K562 (cell line): Measurements from ENCODE around the gene SRPK1. TPM values are rescaled to one million over a fixed set of nuclear protein-coding genes. Genes with fewer than 3 reads are reported as not detected.

Experiments
- ATAC-seq: fragments of 200-7000 bp; cut with Tn5 transposase; 3 replicates; pipeline ENCODE4 v1.9.1; 2020; ENCODE audit warnings: moderate library complexity
- BruUV-seq: library from RNA; stranded (reverse); fragments of 400-500 nt; replicated peaks from 2 replicates; lab custom pipeline; 2021; lab: Mats Ljungman, UMichigan
- CTCF ChIA-PET: fragments of 300-600 bp; formaldehyde crosslinking; extraction: SDS; loops from one replicate; lab custom pipeline; 2021; ENCODE audit warnings: low intra/inter-chr PET ratio; lab: Yijun Ruan, JAX
- POLR2A ChIA-PET: fragments of 300-600, 350-650 bp; sonication (Branson Sonifier 250); formaldehyde crosslinking; extraction: SDS; loops from one replicate; lab custom pipeline; 2021; ENCODE audit warnings: antibody characterized with exemption, inconsistent platforms; lab: Yijun Ruan, JAX
- DNase-seq, 4 experiments: peaks; one replicate each; pipeline versions ENCODE4 v3.0.0 to v3.0.0-alpha.2; 2011 to 2018; ENCODE audit warnings: low spot score in 3 of 4, mixed read lengths in 3 of 4; ENCODE audit errors: extremely low read depth in 1 of 4
- FAIRE-seq: peaks from 2 replicates; lab custom pipeline; 2011; peaks lifted over from hg19 to GRCh38; lab: Jason Lieb, UNC
- H2AFZ ChIP-seq: 2 replicates; pipeline ENCODE4 v1.6.0; 2011; ENCODE audit warnings: low read depth, low read length, control low read depth, inconsistent platforms
- H3K27ac ChIP-seq: fragments of 200-600 bp; 3 replicates; pipeline ENCODE4 v1.8.0; 2011; ENCODE audit warnings: low read depth, mild to moderate bottlenecking, control low read depth, inconsistent platforms, low read length, moderate library complexity, mixed read lengths; ENCODE audit errors: extremely low read depth
- H3K27me3 ChIP-seq, 2 experiments: fragments of 300-600 bp in 1 of 2; 2 replicates in 1 of 2; 3 replicates in 1 of 2; pipeline versions ENCODE4 v1.6.0 to v1.8.0; 2011; ENCODE audit warnings: inconsistent platforms in 2 of 2, low read length in 2 of 2, mild to moderate bottlenecking in 1 of 2, mixed read lengths in 1 of 2, moderate library complexity in 1 of 2; ENCODE audit not compliant: control insufficient read depth in 2 of 2, insufficient read depth in 2 of 2
- H3K36me3 ChIP-seq: fragments of 300-600 bp; 3 replicates; pipeline ENCODE4 v1.8.0; 2011; ENCODE audit warnings: mild to moderate bottlenecking, low read length, inconsistent platforms; ENCODE audit not compliant: control insufficient read depth, insufficient read depth
- H3K4me1 ChIP-seq, 2 experiments: fragments of 200-600 bp in 1 of 2; replicated peaks in 1 of 2; 2 replicates in 1 of 2; 3 replicates in 1 of 2; pipeline versions ENCODE4 v1.5.1 to v1.8.0; 2011; ENCODE audit warnings: inconsistent platforms in 2 of 2, low read length in 2 of 2, mild to moderate bottlenecking in 1 of 2, mixed read lengths in 1 of 2, moderate library complexity in 1 of 2; ENCODE audit not compliant: control insufficient read depth in 2 of 2, insufficient read depth in 2 of 2
- H3K4me2 ChIP-seq: 2 replicates; pipeline ENCODE4 v1.6.1; 2011; ENCODE audit warnings: low read length, control low read depth, inconsistent platforms, mixed read lengths; ENCODE audit not compliant: insufficient read depth
- H3K4me3 ChIP-seq: fragments of 200-600 bp; sonication (generic), shearing (Covaris generic); 2 replicates; pipeline ENCODE4 v1.5.1; 2016; ENCODE audit warnings: control low read depth, inconsistent platforms
- H3K79me2 ChIP-seq: fragments of 200-600 bp; 3 replicates; pipeline ENCODE4 v1.8.0; 2011; ENCODE audit warnings: low read length, inconsistent platforms; ENCODE audit not compliant: control insufficient read depth, insufficient read depth
- H3K9ac ChIP-seq, 2 experiments: 2 replicates each; pipeline versions ENCODE4 v1.6.0 to v1.6.1; 2011; ENCODE audit warnings: low read depth in 2 of 2, low read length in 2 of 2, control low read depth in 1 of 2, inconsistent platforms in 1 of 2, mild to moderate bottlenecking in 1 of 2, mixed read lengths in 1 of 2; ENCODE audit not compliant: insufficient read depth in 1 of 2
- H3K9me1 ChIP-seq: one replicate; pipeline ENCODE4 v1.6.0; 2011; ENCODE audit warnings: inconsistent platforms, mild to moderate bottlenecking, low read length, moderate library complexity; ENCODE audit not compliant: control insufficient read depth, insufficient read depth
- H3K9me3 ChIP-seq: replicated peaks from 2 replicates; pipeline ENCODE4 v1.5.1; 2011; ENCODE audit warnings: low read depth, low read length, inconsistent platforms; ENCODE audit not compliant: control insufficient read depth, insufficient read depth
- H4K20me1 ChIP-seq: replicated peaks from 2 replicates; pipeline ENCODE4 v1.6.1; 2011; ENCODE audit warnings: low read length, inconsistent platforms, mixed read lengths; ENCODE audit not compliant: control insufficient read depth, insufficient read depth
- GTF2A2 ChIP-seq: IDR thresholded peaks from 2 replicates; pipeline ENCODE4 v1.6.1; 2016; ENCODE audit warnings: mild to moderate bottlenecking, missing genetic modification characterization, missing compliant biosample characterization
- HDGF ChIP-seq: fragments of 450-650 bp; IDR thresholded peaks from 2 replicates; pipeline ENCODE4 v1.6.1; 2016
- LCOR ChIP-seq: sonication (generic); formaldehyde crosslinking; IDR thresholded peaks from 2 replicates; pipeline ENCODE4 v1.8.0; 2022; ENCODE audit warnings: mild to moderate bottlenecking, missing genetic modification reagents
- MAFF ChIP-seq: IDR thresholded peaks from 2 replicates; pipeline ENCODE4 v1.6.1; 2012; ENCODE audit warnings: low read length, improper control_type of control experiment
- MEF2A ChIP-seq: IDR thresholded peaks from 2 replicates; pipeline ENCODE4 v1.6.1; 2011; ENCODE audit warnings: low read depth, mild to moderate bottlenecking, low read length, moderate library complexity; ENCODE audit not compliant: control insufficient read depth
- WGBS: fragments of 100-300 bp; shearing (Covaris generic); methylation state at CpG from one replicate; pipeline ENCODE4 v1.1.6; 2016; ENCODE audit warnings: low coverage, mixed read lengths; ENCODE audit not compliant: insufficient coverage; ENCODE audit errors: missing lambda C conversion rate; 5-methylcytosine and 5-hydroxymethylcytosine counted together
- in situ Hi-C: fragments of 300-500 bp; cut with MboI; formaldehyde crosslinking; loops from 4 replicates; pipeline ENCODE4 v1.15.0; 2018; ENCODE audit warnings: inconsistent platforms, mixed read lengths
- intact Hi-C: fragments of 100-400 bp; cut with micrococcal nuclease; formaldehyde crosslinking; loops from 2 replicates; pipeline ENCODE4 v1.14.2; 2022
- polyA plus RNA-seq, 8 experiments: library from polyadenylated mRNA; depleted of rRNA in 4 of 8; stranded (reverse) in 5 of 8; unstranded in 3 of 8; fragments of >200 nt; fragmentation: Nextera tagmentation in 2 of 8; fragmentation: Illumina TruSeq in 1 of 8; extraction: Ambion mirVana in 2 of 8; extraction: Trizol in 1 of 8; gene quantifications; 2 replicates each; pipeline versions ENCODE4 v1.2.1 to v1.2.3, GENCODE V29; 2011 to 2014; ENCODE audit warnings: inconsistent platforms in 1 of 8, missing spikeins in 1 of 8
- total RNA-seq, 7 experiments: library from RNA; depleted of rRNA in 6 of 7; stranded (reverse); fragments of >200 nt in 6 of 7; fragmentation: Illumina TruSeq in 2 of 7; extraction: Trizol in 2 of 7; gene quantifications; 2 replicates each; pipeline versions ENCODE4 v1.2.1 to v1.2.3, GENCODE V29; 2011 to 2021; ENCODE audit warnings: low replicate concordance in 1 of 7
- TF ChIP-seq, protein P1 (sequence below): fragments of 250-450 bp; sonication (Bioruptor Pico); IDR thresholded peaks from 2 replicates; pipeline ENCODE4 v1.5.0; 2021; ENCODE audit warnings: mild to moderate bottlenecking, borderline replicate concordance

The SRPK1 gene
- total and polyA plus RNA-seq, 9 of the 15 experiments (the other 6 are each of a cell fraction or from before 2014, with no cell fraction given), result 99.6 to 185 (median 159) TPM

DNA sequence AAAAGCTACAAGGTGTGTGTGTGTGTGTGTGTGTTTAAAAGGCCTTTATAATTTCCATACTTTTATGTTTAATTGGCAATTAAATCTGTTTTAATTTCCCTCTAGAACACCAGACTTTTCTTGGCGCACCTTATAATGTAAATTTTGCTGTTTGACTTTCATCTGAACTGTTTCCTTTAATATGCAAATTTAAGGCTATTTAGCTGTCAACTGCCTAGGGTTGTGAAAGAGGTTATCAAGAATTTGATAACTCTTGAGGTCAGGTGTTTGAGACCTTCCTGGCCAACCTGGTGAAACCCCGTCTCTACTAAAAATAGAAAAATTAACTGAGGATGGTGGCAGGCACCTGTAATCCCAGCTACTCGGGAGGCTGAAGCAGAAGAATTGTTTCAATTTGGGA lies 119.8 kb downstream of the SRPK1 start:
- Histone ChIP-seq H3K79me2 (no peaks in the 10 kb centered on the region), H2AFZ (no peak overlapping the region), H3K4me1 (peaks cover 5 to 10% of the 10 kb centered on the region in 2 experiments), H3K9ac (no peak overlapping the region), H3K4me2 (no peak overlapping the region), H3K36me3 (no peaks in the 10 kb centered on the region), H3K27me3 (peaks cover 4 to 46% of the 10 kb centered on the region in 2 experiments; a peak in 4 of 5 replicates), H3K4me3 (no peak overlapping the region), H3K9me3 (no peaks in the 10 kb centered on the region), H3K27ac (no peak overlapping the region), H3K9me1 (peaks cover 4% of the 10 kb centered on the region), H4K20me1 (0 out of 2 replicates have a peak, but pooled peaks cover 8% of the 10 kb centered on the region)
- POLR2A ChIA-PET, result interaction anchor here (1.3 to 2.6 kb wide), 2 partner anchors 9 to 11 kb away, joined by 3 to 9 read pairs; no protein-coding TSS in a partner anchor
- TF ChIP-seq, protein P1, sequence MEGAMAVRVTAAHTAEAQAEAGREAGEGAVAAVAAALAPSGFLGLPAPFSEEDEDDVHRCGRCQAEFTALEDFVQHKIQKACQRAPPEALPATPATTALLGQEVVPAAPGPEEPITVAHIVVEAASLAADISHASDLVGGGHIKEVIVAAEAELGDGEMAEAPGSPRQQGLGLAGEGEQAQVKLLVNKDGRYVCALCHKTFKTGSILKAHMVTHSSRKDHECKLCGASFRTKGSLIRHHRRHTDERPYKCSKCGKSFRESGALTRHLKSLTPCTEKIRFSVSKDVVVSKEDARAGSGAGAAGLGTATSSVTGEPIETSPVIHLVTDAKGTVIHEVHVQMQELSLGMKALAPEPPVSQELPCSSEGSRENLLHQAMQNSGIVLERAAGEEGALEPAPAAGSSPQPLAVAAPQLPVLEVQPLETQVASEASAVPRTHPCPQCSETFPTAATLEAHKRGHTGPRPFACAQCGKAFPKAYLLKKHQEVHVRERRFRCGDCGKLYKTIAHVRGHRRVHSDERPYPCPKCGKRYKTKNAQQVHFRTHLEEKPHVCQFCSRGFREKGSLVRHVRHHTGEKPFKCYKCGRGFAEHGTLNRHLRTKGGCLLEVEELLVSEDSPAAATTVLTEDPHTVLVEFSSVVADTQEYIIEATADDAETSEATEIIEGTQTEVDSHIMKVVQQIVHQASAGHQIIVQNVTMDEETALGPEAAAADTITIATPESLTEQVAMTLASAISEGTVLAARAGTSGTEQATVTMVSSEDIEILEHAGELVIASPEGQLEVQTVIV (CRISPR knock-in tag), result no peak
- no peak for TF ChIP-seq HDGF
- TF ChIP-seq MEF2A, result no peak
- TF ChIP-seq GTF2A2 (tag), result no peak
- TF ChIP-seq LCOR (CRISPR knock-in tag), result no peak
- TF ChIP-seq MAFF, result no peak
- 1% methylated on average over 3 of the region's 3 CpGs for WGBS
- in situ Hi-C loops, result no loop called here
- no TSS peak for BruUV-seq
- ATAC-seq (no peak), FAIRE-seq (no peak), DNase-seq (no peak)
- intact Hi-C loops, result no loop called here
- CTCF ChIA-PET, result no interaction called here
